Kidney (tissue), 14 donors: ENCODE measurements around the gene CLEC19A. TPM values are rescaled to one million over a fixed set of nuclear protein-coding genes. Genes with fewer than 3 reads are reported as not detected.
A peak's percentile ranks its signal among the peaks of the same experiment; 100 is the strongest.

Experiments used
- DNase-seq, 5 donors: peaks; one replicate each; pipeline ENCODE4 v3.0.0-alpha.2; 2013 to 2020
- FAIRE-seq: peaks from 2 replicates; lab custom pipeline; 2012; peaks lifted over from hg19 to GRCh38; lab: Jason Lieb, UNC
- H3K27ac ChIP-seq, 2 donors: one replicate each; pipeline ENCODE4 v1.7.0; 2013; ENCODE audit warnings: low read depth in 2 of 2, low read length in 2 of 2, inconsistent platforms in 1 of 2
- H3K27me3 ChIP-seq: one replicate; pipeline ENCODE4 v1.7.1; 2013; ENCODE audit warnings: low read length, inconsistent platforms; ENCODE audit not compliant: control insufficient read depth, insufficient read depth
- H3K36me3 ChIP-seq, 3 donors: one replicate each; pipeline versions ENCODE4 v1.7.0 to v1.7.1; 2013; ENCODE audit warnings: low read length in 3 of 3, control low read depth in 1 of 3, inconsistent platforms in 1 of 3; ENCODE audit not compliant: insufficient read depth in 3 of 3, control insufficient read depth in 2 of 3
- H3K4me1 ChIP-seq, 3 donors: one replicate each; pipeline versions ENCODE4 v1.7.0 to v1.7.1; 2013; ENCODE audit warnings: low read length in 3 of 3, inconsistent platforms in 1 of 3, low read depth in 1 of 3; ENCODE audit not compliant: control insufficient read depth in 2 of 3, insufficient read depth in 2 of 3
- H3K4me3 ChIP-seq, 3 donors: one replicate each; pipeline versions ENCODE4 v1.7.0 to v1.8.1; 2013; ENCODE audit warnings: low read length in 3 of 3, control low read depth in 1 of 3, inconsistent platforms in 1 of 3
- H3K9ac ChIP-seq, 3 donors: one replicate each; pipeline versions ENCODE4 v1.7.0 to v1.7.1; 2013; ENCODE audit warnings: low read length in 3 of 3, control low read depth in 1 of 3, inconsistent platforms in 1 of 3
- H3K9me3 ChIP-seq, 3 donors: one replicate each; pipeline versions ENCODE4 v1.7.0 to v1.7.1; 2013; ENCODE audit warnings: low read length in 3 of 3, control low read depth in 1 of 3, inconsistent platforms in 1 of 3; ENCODE audit not compliant: control insufficient read depth in 2 of 3, insufficient read depth in 1 of 3
- intact Hi-C: fragments of 100-400 bp; cut with DNase I; formaldehyde crosslinking; loops from one replicate; pipeline ENCODE4 v1.11.1; 2022
- polyA plus RNA-seq: library from polyadenylated mRNA; stranded (reverse); fragments of 350-450 nt; fragmentation: Illumina TruSeq; extraction: RNeasy Lipid Tissue Mini Kit (QIAGEN cat#74804); gene quantifications from one replicate; pipeline ENCODE4 v1.2.3, GENCODE V29; 2014; ENCODE audit warnings: low read depth, low replicate concordance; ENCODE audit not compliant: insufficient read depth
- total RNA-seq: library from RNA; stranded (reverse); fragmentation: NEBNext Ultra II Directional; extraction: Animal tissue kit (Norgen Biotek cat#: 25700); gene quantifications from one replicate; pipeline ENCODE4 v1.2.1, GENCODE V29; 2021
- TF ChIP-seq, protein P1 (sequence below): IDR thresholded peaks from 3 replicates; pipeline ENCODE4 v1.5.1; 2012; ENCODE audit warnings: mild to moderate bottlenecking, moderate library complexity, borderline replicate concordance; ENCODE audit not compliant: insufficient read depth; ENCODE audit errors: extremely low read depth
- donor health status: control.
- donor health status: control.
- donor health status: control.
- donor health status: control.
- donor health status: control.
- donor health status: DM: yes; HTN: yes; CAD: no.
- donor health status: Normal renal cell carcinoma (clear cell type).

CLEC19A gene
- total and polyA plus RNA-seq, 2 donors from 2014 or later, result not detected

DNA sequence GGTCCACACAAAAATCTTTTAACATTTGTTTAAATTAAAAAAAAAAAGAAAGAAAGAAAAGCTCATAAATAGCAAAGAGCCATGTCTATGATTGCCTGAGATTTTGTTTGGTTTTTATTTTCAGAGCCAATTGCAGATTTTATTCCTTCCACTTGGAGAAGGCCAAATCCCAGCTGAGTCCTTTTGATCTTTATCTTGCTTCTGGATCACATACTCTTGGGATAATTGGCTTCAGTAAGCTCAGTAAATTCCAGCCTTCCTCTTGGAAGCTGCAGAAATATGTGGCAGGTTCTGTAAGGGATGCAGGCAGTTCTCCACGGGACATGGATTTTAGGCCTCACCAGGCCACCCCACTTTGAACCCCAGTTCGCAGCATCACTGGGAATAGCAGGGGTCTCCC is 68.8 kb downstream of the CLEC19A start:
- peak in 1 of 5 donors; percentile 18 for DNase-seq
- no peak for FAIRE-seq
- TF ChIP-seq, protein P1, sequence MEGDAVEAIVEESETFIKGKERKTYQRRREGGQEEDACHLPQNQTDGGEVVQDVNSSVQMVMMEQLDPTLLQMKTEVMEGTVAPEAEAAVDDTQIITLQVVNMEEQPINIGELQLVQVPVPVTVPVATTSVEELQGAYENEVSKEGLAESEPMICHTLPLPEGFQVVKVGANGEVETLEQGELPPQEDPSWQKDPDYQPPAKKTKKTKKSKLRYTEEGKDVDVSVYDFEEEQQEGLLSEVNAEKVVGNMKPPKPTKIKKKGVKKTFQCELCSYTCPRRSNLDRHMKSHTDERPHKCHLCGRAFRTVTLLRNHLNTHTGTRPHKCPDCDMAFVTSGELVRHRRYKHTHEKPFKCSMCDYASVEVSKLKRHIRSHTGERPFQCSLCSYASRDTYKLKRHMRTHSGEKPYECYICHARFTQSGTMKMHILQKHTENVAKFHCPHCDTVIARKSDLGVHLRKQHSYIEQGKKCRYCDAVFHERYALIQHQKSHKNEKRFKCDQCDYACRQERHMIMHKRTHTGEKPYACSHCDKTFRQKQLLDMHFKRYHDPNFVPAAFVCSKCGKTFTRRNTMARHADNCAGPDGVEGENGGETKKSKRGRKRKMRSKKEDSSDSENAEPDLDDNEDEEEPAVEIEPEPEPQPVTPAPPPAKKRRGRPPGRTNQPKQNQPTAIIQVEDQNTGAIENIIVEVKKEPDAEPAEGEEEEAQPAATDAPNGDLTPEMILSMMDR, result no peak
- no peak overlapping the region for H3K9ac ChIP-seq
- intact Hi-C loops, result no loop called here
- no peaks in the 10 kb centered on the region for H3K36me3 ChIP-seq
- H3K27me3 ChIP-seq, result no peaks in the 10 kb centered on the region
- H3K4me1 ChIP-seq, result no peaks in the 10 kb centered on the region
- no peak overlapping the region for H3K4me3 ChIP-seq
- H3K27ac ChIP-seq, result no peak overlapping the region
- no peaks in the 10 kb centered on the region for H3K9me3 ChIP-seq

DNA sequence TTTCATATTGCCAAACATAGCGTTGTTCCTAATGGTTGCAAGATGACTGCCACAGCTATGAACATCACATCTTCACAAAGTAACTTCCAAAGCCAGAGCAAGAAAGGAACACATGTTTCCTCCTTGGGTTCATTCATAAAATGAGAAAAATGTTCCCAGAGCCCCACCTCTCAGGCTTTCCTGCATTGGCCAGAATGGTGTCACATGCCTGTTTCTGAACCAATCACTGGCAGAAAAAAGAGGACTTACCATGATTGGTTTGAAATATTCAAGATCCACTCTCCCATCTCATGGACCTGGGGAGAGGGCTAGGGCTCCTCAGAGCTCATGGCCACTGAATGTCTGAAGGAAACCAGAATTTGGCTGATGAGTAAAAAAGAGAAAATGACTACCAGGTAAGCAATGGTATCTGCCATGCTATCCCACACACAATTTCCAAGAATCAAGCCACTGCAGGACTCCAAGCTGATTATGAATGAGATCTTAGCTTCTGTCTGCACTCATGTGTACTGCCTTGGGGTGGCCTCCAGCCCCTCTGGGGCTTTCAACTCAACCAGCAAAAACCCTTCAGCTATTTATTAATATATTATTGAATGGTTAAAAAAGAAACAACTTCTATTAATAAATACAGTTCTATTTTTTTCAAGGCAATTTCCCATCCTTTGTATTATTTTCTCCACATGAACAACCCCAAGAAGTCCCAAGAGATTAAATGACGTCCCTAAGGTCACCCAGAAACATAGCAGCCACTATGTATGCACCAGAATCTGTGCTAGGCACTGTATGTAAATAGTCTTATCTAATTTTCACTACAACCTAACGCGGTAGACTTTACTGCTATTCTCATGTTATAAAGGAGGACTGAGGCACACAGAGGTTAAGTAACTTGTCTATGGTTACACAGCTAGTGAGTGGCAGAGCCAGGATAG is 70.8 kb downstream of the CLEC19A start:
- intact Hi-C loops, result no loop called here
- Histone ChIP-seq H3K27ac (no peak overlapping the region), H3K27me3 (no peaks in the 10 kb centered on the region), H3K9me3 (no peaks in the 10 kb centered on the region), H3K4me3 (no peak overlapping the region), H3K9ac (no peak overlapping the region), H3K4me1 (no peaks in the 10 kb centered on the region), H3K36me3 (no peaks in the 10 kb centered on the region)
- TF ChIP-seq, protein P1, result no peak
- DNase-seq, result no peak
- FAIRE-seq, result no peak

DNA sequence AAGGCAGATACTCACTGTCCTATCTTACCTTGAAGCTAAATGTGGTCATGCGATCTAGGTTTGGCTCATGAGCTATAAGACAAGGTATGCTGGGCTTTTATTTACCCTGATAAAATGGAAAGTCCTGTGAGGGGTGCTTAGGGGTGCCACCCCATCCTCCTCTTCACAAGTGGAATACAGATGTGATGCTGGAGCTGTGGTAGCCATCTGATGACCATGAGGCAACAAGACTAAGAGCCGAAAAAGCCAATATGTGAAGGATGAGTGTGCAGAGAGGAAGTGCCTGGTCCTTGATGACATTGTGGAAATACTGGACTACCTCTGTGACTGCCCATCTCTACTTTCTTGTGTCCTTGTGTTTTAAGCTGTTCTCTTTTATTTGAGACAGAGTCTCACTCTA is 74.0 kb downstream of the CLEC19A start:
- no peaks in the 10 kb centered on the region for H3K27me3 ChIP-seq
- H3K9ac ChIP-seq, result no peak overlapping the region
- H3K9me3 ChIP-seq, result no peaks in the 10 kb centered on the region
- no peaks in the 10 kb centered on the region for H3K36me3 ChIP-seq
- TF ChIP-seq, protein P1, result no peak
- H3K4me1 ChIP-seq, result no peaks in the 10 kb centered on the region
- no peak overlapping the region for H3K27ac ChIP-seq
- intact Hi-C loops, result no loop called here
- FAIRE-seq, result no peak
- no peak overlapping the region for H3K4me3 ChIP-seq
- DNase-seq, result no peak

Other genes with a start within 250 kb of the CLEC19A start
- 32.5 TPM for gene COQ7, start 218.1 kb upstream of the CLEC19A start, total RNA-seq
- gene COQ7, start 218.1 kb upstream of the CLEC19A start, polyA plus RNA-seq, result 18.8 TPM
- 48.1 TPM for gene ITPRIPL2, start 171.8 kb upstream of the CLEC19A start, total RNA-seq
- gene ITPRIPL2, start 171.8 kb upstream of the CLEC19A start, polyA plus RNA-seq, result 6.7 TPM
- 5.8 TPM for gene SYT17, start 117.5 kb upstream of the CLEC19A start, total RNA-seq
- gene SYT17, start 117.5 kb upstream of the CLEC19A start, polyA plus RNA-seq, result 8.8 TPM
- gene TMC5, start 132.2 kb downstream of the CLEC19A start, total RNA-seq, result 6.6 TPM
- gene TMC5, start 132.2 kb downstream of the CLEC19A start, polyA plus RNA-seq, result 1.0 TPM
- gene GDE1, start 236.4 kb downstream of the CLEC19A start, total RNA-seq, result 48.2 TPM
- gene GDE1, start 236.4 kb downstream of the CLEC19A start, polyA plus RNA-seq, result 54.7 TPM
- gene CCP110, start 238.2 kb downstream of the CLEC19A start, total RNA-seq, result 14.5 TPM
- gene CCP110, start 238.2 kb downstream of the CLEC19A start, polyA plus RNA-seq, result 3.5 TPM